GM20431 (cell line): ENCODE measurements around the gene TSSK1B.
"Not testable (repeated sequence)": the region's sequence is repeated elsewhere in the genome, so short reads cannot be mapped to it uniquely, and the experiment has no call there.

Experiments used
- in situ Hi-C: fragments of 300-500 bp; cut with MseI, MboI; formaldehyde crosslinking; loops from one replicate; pipeline ENCODE4 v1.15.0; 2020; ENCODE audit warnings: low sequenced_read_pairs; ENCODE audit not compliant: unreplicated experiment

TSSK1B gene

GRCh38 chr5:113434889-113435288, at the start of gene TSSK1B:
TSS of gene TSSK1B (minus strand) at chr5:113434989. CDS start at chr5:113434839, 150 bp downstream.
- in situ Hi-C loops: no loop called here

- in situ Hi-C loops: no loop called here
Observed at GRCh38 chr5:113480243-113480642, 45.5 kb upstream of the TSSK1B start.

- in situ Hi-C loops: no loop called here
Observed at GRCh38 chr5:113478691-113479090, 43.9 kb upstream of the TSSK1B start.

- in situ Hi-C loops: no loop called here
Observed at GRCh38 chr5:113474100-113474728, 39.4 kb upstream of the TSSK1B start.

- in situ Hi-C loops: no loop called here
Observed at GRCh38 chr5:113463032-113463431, 28.2 kb upstream of the TSSK1B start.

- in situ Hi-C loops: not testable (repeated sequence)
Observed at GRCh38 chr5:113457106-113457505, 22.3 kb upstream of the TSSK1B start.

GRCh38 chr5:113452941-113453340, 18.2 kb upstream of the TSSK1B start:
- in situ Hi-C loops: no loop called here

GRCh38 chr5:113451797-113452196, 17.0 kb upstream of the TSSK1B start:
- in situ Hi-C loops: no loop called here

- in situ Hi-C loops: no loop called here
Observed at GRCh38 chr5:113450929-113451328, 16.1 kb upstream of the TSSK1B start.

GRCh38 chr5:113450462-113450861, 15.7 kb upstream of the TSSK1B start:
- in situ Hi-C loops: no loop called here

GRCh38 chr5:113448252-113448651, 13.5 kb upstream of the TSSK1B start:
- in situ Hi-C loops: no loop called here

- in situ Hi-C loops: no loop called here
Observed at GRCh38 chr5:113447498-113448050, 12.8 kb upstream of the TSSK1B start.

- in situ Hi-C loops: no loop called here
Observed at GRCh38 chr5:113446358-113446927, 11.7 kb upstream of the TSSK1B start.

- in situ Hi-C loops: no loop called here
Observed at GRCh38 chr5:113437111-113437510, 2.3 kb upstream of the TSSK1B start.

- in situ Hi-C loops: no loop called here
Observed at GRCh38 chr5:113435575-113435974, 786 bp upstream of the TSSK1B start.

GRCh38 chr5:113433862-113434612, 752 bp downstream of the TSSK1B start:
- in situ Hi-C loops: no loop called here

GRCh38 chr5:113433071-113433470, 1.7 kb downstream of the TSSK1B start:
- in situ Hi-C loops: no loop called here

- in situ Hi-C loops: no loop called here
Observed at GRCh38 chr5:113427871-113428574, 6.8 kb downstream of the TSSK1B start.

GRCh38 chr5:113425909-113426308, 8.9 kb downstream of the TSSK1B start:
- in situ Hi-C loops: no loop called here

- in situ Hi-C loops: no loop called here
Observed at GRCh38 chr5:113421693-113422092, 13.1 kb downstream of the TSSK1B start.
